ENCODE data around the gene SPHK2.
"Not testable (repeated sequence)": the region's sequence is repeated elsewhere in the genome, so short reads cannot be mapped to it uniquely, and the experiment has no call there.

The SPHK2 gene

GRCh38 chr19:48624791-48625723 lies 5.8 kb downstream of the SPHK2 start:
- no peak for DNase-seq

- no peak for DNase-seq
These were observed 6.6 kb downstream of the SPHK2 start for GRCh38 chr19:48625891-48626327.

GRCh38 chr19:48627201-48627864 lies 8.0 kb downstream of the SPHK2 start:
- DNase-seq: no peak

GRCh38 chr19:48627865-48628314 lies 8.6 kb downstream of the SPHK2 start:
- no peak for DNase-seq

- DNase-seq: no peak
These were observed 9.4 kb downstream of the SPHK2 start for GRCh38 chr19:48628486-48629296.

GRCh38 chr19:48629297-48629598 lies 9.9 kb downstream of the SPHK2 start:
- DNase-seq: no peak

- DNase-seq: peak; percentile 45
These were observed 10.4 kb downstream of the SPHK2 start for GRCh38 chr19:48629599-48630295.

- DNase-seq: peak; percentile 96
These were observed 11.2 kb downstream of the SPHK2 start for GRCh38 chr19:48630296-48631063.

- peak; percentile 51 for DNase-seq
These were observed 11.9 kb downstream of the SPHK2 start for GRCh38 chr19:48631225-48631624.

- not testable (repeated sequence) for DNase-seq
These were observed 13.0 kb downstream of the SPHK2 start for GRCh38 chr19:48632286-48632685.

GRCh38 chr19:48632692-48633147 lies 13.4 kb downstream of the SPHK2 start:
- peak; percentile 66 for DNase-seq

GRCh38 chr19:48633148-48634035 lies 14.1 kb downstream of the SPHK2 start:
- peak; percentile 45 for DNase-seq

- DNase-seq: no peak
These were observed 14.7 kb downstream of the SPHK2 start for GRCh38 chr19:48634036-48634342.

GRCh38 chr19:48634424-48635262 lies 15.3 kb downstream of the SPHK2 start:
- DNase-seq: peak; percentile 99

GRCh38 chr19:48635263-48635965 lies 16.1 kb downstream of the SPHK2 start:
- DNase-seq: peak; percentile 81

- DNase-seq: peak; percentile 52
These were observed 16.9 kb downstream of the SPHK2 start for GRCh38 chr19:48635966-48636858.

GRCh38 chr19:48636859-48637448 lies 17.6 kb downstream of the SPHK2 start, which contains the start of gene DBP:
DBP (minus strand) TSS chr19:48637379; CDS start chr19:48636994, 385 bp downstream.
- peak; percentile 64 for DNase-seq
